ENCODE measurements around the gene KCNJ12.
"Not testable (repeated sequence)": the region's sequence is repeated elsewhere in the genome, so short reads cannot be mapped to it uniquely, and the experiment has no call there.

GRCh38 chr17:21347660-21348059 is 28.5 kb upstream of the KCNJ12 start:
- not testable (repeated sequence) for TF ChIP-seq EHMT2 (IDR thresholded peaks at IDR 0.05; ENCODE audit: low read depth); CHD2 (IDR thresholded peaks at IDR 0.05; ENCODE audit: low read length, partially characterized antibody); ZSCAN20 (CRISPR knock-in tag; IDR thresholded peaks at IDR 0.05); POLR2A (IDR thresholded peaks at IDR 0.05; ENCODE audit: low read length); EP300 (IDR thresholded peaks at IDR 0.05); JUNB (IDR thresholded peaks at IDR 0.05); ESRRA (IDR thresholded peaks at IDR 0.05; ENCODE audit: borderline replicate concordance, low read length); TP53 (CRISPR knock-in tag; IDR thresholded peaks at IDR 0.05)
- TF ChIP-seq, protein P1, sequence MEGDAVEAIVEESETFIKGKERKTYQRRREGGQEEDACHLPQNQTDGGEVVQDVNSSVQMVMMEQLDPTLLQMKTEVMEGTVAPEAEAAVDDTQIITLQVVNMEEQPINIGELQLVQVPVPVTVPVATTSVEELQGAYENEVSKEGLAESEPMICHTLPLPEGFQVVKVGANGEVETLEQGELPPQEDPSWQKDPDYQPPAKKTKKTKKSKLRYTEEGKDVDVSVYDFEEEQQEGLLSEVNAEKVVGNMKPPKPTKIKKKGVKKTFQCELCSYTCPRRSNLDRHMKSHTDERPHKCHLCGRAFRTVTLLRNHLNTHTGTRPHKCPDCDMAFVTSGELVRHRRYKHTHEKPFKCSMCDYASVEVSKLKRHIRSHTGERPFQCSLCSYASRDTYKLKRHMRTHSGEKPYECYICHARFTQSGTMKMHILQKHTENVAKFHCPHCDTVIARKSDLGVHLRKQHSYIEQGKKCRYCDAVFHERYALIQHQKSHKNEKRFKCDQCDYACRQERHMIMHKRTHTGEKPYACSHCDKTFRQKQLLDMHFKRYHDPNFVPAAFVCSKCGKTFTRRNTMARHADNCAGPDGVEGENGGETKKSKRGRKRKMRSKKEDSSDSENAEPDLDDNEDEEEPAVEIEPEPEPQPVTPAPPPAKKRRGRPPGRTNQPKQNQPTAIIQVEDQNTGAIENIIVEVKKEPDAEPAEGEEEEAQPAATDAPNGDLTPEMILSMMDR (IDR thresholded peaks at IDR 0.05), result not testable (repeated sequence)
- TF ChIP-seq, protein P2, sequence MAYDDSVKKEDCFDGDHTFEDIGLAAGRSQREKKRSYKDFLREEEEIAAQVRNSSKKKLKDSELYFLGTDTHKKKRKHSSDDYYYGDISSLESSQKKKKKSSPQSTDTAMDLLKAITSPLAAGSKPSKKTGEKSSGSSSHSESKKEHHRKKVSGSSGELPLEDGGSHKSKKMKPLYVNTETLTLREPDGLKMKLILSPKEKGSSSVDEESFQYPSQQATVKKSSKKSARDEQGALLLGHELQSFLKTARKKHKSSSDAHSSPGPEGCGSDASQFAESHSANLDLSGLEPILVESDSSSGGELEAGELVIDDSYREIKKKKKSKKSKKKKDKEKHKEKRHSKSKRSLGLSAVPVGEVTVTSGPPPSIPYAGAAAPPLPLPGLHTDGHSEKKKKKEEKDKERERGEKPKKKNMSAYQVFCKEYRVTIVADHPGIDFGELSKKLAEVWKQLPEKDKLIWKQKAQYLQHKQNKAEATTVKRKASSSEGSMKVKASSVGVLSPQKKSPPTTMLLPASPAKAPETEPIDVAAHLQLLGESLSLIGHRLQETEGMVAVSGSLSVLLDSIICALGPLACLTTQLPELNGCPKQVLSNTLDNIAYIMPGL (CRISPR knock-in tag; IDR thresholded peaks at IDR 0.05; ENCODE audit: borderline replicate concordance), result not testable (repeated sequence)
- TF ChIP-seq, protein P3, sequence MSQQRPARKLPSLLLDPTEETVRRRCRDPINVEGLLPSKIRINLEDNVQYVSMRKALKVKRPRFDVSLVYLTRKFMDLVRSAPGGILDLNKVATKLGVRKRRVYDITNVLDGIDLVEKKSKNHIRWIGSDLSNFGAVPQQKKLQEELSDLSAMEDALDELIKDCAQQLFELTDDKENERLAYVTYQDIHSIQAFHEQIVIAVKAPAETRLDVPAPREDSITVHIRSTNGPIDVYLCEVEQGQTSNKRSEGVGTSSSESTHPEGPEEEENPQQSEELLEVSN (IDR thresholded peaks at IDR 0.05; ENCODE audit: borderline replicate concordance, low read depth), result not testable (repeated sequence)

All from A549 (cell line).